H1 (cell line): ENCODE data around the gene E2F3.

Source experiments
- EZH2 ChIP-seq: fragments of 200-600 bp; sonication (generic); IDR thresholded peaks from 2 replicates; pipeline ENCODE4 v1.7.1; 2012; ENCODE audit warnings: low read depth, mild to moderate bottlenecking, moderate library complexity, low read length, inconsistent platforms; ENCODE audit not compliant: severe bottlenecking
- GABPA ChIP-seq: IDR thresholded peaks from 2 replicates; pipeline ENCODE4 v1.6.1; 2011; ENCODE audit warnings: mild to moderate bottlenecking, low read length, moderate library complexity, borderline replicate concordance; ENCODE audit not compliant: insufficient read depth
- KDM5A ChIP-seq: fragments of 200-600 bp; IDR thresholded peaks from 2 replicates; pipeline ENCODE4 v1.7.1; 2012; ENCODE audit warnings: mild to moderate bottlenecking, low read length, inconsistent platforms, mixed read lengths
- POLR2A ChIP-seq, 2 experiments: IDR thresholded peaks; 1 replicate in 1 of 2; 2 replicates in 1 of 2; pipeline ENCODE4 v1.6.1; 2011; ENCODE audit warnings: low read depth in 2 of 2, low read length in 2 of 2, mild to moderate bottlenecking in 2 of 2; ENCODE audit errors: control extremely low read depth in 1 of 2
- RNF2 ChIP-seq: fragments of 200-900, 300-1000 bp; sonication (generic); IDR thresholded peaks from 2 replicates; pipeline ENCODE4 v1.7.1; 2016; ENCODE audit warnings: borderline replicate concordance, low read depth, mild to moderate bottlenecking, antibody characterized with exemption, low read length; ENCODE audit not compliant: poor library complexity, severe bottlenecking; ENCODE audit errors: missing control alignments
- SUZ12 ChIP-seq: fragments of 200-600 bp; sonication (generic); IDR thresholded peaks from 2 replicates; pipeline ENCODE4 v1.6.1; 2012; ENCODE audit warnings: mild to moderate bottlenecking, inconsistent platforms, low read length, moderate library complexity, mixed read lengths
- TAF1 ChIP-seq: IDR thresholded peaks from 2 replicates; pipeline ENCODE4 v1.6.1; 2011; ENCODE audit warnings: mild to moderate bottlenecking, low read depth, low read length
- TCF12 ChIP-seq: IDR thresholded peaks from 2 replicates; pipeline ENCODE4 v1.6.1; 2011; ENCODE audit warnings: low read depth, mild to moderate bottlenecking, low read length
- TF ChIP-seq, protein P1 (sequence below), 3 experiments: IDR thresholded peaks; 1 replicate in 2 of 3; 2 replicates in 1 of 3; pipeline versions ENCODE4 v1.5.1 to v1.6.1; 2011; ENCODE audit warnings: low read length in 3 of 3, mild to moderate bottlenecking in 3 of 3, inconsistent platforms in 2 of 3, low read depth in 1 of 3, moderate library complexity in 1 of 3; ENCODE audit not compliant: insufficient read depth in 1 of 3; ENCODE audit errors: control extremely low read depth in 1 of 3

DNA sequence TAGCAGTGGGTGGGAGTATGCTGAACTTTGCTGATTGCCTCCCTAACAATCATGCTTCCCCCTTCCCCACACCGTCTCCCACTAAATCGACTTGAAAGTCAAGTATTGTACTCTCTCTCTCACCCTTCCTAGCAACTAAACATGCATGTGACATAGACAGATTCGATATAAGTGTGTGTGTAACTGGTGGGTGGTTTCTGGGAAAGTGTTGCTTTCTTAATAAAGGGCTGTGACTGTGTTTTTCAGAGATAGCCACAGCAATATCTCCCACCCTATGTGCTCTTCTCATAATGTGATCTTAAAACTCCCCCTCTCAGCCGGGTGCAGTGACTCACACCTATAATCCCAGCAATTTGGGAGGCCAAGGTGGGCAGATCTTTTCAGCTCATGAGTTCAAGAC, 49.3 kb upstream of the E2F3 start:
- TF ChIP-seq, protein P1, sequence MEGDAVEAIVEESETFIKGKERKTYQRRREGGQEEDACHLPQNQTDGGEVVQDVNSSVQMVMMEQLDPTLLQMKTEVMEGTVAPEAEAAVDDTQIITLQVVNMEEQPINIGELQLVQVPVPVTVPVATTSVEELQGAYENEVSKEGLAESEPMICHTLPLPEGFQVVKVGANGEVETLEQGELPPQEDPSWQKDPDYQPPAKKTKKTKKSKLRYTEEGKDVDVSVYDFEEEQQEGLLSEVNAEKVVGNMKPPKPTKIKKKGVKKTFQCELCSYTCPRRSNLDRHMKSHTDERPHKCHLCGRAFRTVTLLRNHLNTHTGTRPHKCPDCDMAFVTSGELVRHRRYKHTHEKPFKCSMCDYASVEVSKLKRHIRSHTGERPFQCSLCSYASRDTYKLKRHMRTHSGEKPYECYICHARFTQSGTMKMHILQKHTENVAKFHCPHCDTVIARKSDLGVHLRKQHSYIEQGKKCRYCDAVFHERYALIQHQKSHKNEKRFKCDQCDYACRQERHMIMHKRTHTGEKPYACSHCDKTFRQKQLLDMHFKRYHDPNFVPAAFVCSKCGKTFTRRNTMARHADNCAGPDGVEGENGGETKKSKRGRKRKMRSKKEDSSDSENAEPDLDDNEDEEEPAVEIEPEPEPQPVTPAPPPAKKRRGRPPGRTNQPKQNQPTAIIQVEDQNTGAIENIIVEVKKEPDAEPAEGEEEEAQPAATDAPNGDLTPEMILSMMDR (IDR thresholded peaks at IDR 0.05; ENCODE audit: control extremely low read depth in 1 of 3, insufficient read depth in 1 of 3, low read depth in 1 of 3, low read length in 3 of 3), result no peak
- TF ChIP-seq EZH2 (no peak), TAF1 (no peak), RNF2 (no peak), KDM5A (no peak), POLR2A (IDR thresholded peaks at IDR 0.05; ENCODE audit: control extremely low read depth in 1 of 2, low read depth in 2 of 2, low read length in 2 of 2) (no peak), SUZ12 (no peak), TCF12 (no peak), GABPA (no peak)
